Measurements from ENCODE around the gene GKN2. TPM values are rescaled to one million over a fixed set of nuclear protein-coding genes. Genes with fewer than 3 reads are reported as not detected.
A peak's percentile ranks its signal among the peaks of the same experiment; 100 is the strongest.
"Not testable (repeated sequence)": the region's sequence is repeated elsewhere in the genome, so short reads cannot be mapped to it uniquely, and the experiment has no call there.

The GKN2 gene
- total RNA-seq, 1 experiment from 2014 or later = not detected

DNA sequence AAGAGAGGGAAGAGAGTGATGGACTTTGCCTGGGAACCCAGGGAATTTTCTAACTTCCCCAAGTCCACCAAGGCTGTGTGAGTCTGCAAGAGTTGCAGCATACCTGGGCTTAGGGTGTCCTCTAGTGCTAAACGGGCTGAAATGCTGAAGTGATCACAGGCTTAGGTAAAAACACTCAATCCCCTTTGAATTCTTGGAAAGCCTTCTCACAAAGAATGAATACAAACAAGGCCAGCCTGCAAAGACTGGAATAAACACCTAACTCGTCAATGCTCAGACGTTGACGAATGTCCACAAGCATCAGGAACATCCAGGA is 51.5 kb downstream of the GKN2 start:
- CTCF ChIA-PET = interaction anchor here (1.1 kb wide), 1 partner anchor 192 kb away, joined by 3 read pairs; no protein-coding TSS in a partner anchor
- no peak overlapping the region for H3K4me2 ChIP-seq (ENCODE audit: low read length)
- RAD21 ChIA-PET (ENCODE audit: low non-redundant PET in 1 of 2, low total read pairs in 2 of 2, uncharacterized antibody in 2 of 2, unreplicated experiment in 2 of 2) = no interaction called here
- TF ChIP-seq ELF1 (IDR thresholded peaks at IDR 0.05; ENCODE audit: borderline replicate concordance, low read depth) (no peak), ZFX (IDR thresholded peaks at IDR 0.05) (no peak), RAD21 (IDR thresholded peaks at IDR 0.05; ENCODE audit: low read depth) (peak; percentile 43; the same call in 1 of the 2 replicates), YY1 (IDR thresholded peaks at IDR 0.05; ENCODE audit: extremely low read depth, insufficient replicate concordance, low read depth, low read length) (no peak)
- TF ChIP-seq, protein P1, sequence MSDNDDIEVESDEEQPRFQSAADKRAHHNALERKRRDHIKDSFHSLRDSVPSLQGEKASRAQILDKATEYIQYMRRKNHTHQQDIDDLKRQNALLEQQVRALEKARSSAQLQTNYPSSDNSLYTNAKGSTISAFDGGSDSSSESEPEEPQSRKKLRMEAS (IDR thresholded peaks at IDR 0.05) = no peak
- TF ChIP-seq, protein P2, sequence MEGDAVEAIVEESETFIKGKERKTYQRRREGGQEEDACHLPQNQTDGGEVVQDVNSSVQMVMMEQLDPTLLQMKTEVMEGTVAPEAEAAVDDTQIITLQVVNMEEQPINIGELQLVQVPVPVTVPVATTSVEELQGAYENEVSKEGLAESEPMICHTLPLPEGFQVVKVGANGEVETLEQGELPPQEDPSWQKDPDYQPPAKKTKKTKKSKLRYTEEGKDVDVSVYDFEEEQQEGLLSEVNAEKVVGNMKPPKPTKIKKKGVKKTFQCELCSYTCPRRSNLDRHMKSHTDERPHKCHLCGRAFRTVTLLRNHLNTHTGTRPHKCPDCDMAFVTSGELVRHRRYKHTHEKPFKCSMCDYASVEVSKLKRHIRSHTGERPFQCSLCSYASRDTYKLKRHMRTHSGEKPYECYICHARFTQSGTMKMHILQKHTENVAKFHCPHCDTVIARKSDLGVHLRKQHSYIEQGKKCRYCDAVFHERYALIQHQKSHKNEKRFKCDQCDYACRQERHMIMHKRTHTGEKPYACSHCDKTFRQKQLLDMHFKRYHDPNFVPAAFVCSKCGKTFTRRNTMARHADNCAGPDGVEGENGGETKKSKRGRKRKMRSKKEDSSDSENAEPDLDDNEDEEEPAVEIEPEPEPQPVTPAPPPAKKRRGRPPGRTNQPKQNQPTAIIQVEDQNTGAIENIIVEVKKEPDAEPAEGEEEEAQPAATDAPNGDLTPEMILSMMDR (IDR thresholded peaks at IDR 0.05 in 2 of 3, conservative IDR thresholded peaks at IDR 0.05 in 1 of 3; ENCODE audit: borderline replicate concordance in 1 of 3, insufficient read depth in 1 of 3, low read depth in 2 of 3, low read length in 2 of 3) = 0 out of 6 replicates have a peak, but pooled peaks of 1 of the 3 experiments have one; percentile 19
- no peaks in the 10 kb centered on the region for H4K20me1 ChIP-seq (ENCODE audit: insufficient read depth)
- no peaks in the 10 kb centered on the region for H3K79me2 ChIP-seq (ENCODE audit: insufficient read depth, low read length)
- no peak for DNase-seq (ENCODE audit: low read depth, low spot score)
- no TSS peak for BruUV-seq (replicated peaks)
- no peak overlapping the region for H3K27ac ChIP-seq (ENCODE audit: low read depth, low read length)
- intact Hi-C loops (cut with micrococcal nuclease) = no loop called here
- H3K4me3 ChIP-seq (replicated peaks in 1 of 2; ENCODE audit: low read depth in 1 of 2, low read length in 2 of 2) = no peak overlapping the region
- no peak overlapping the region for H2AFZ ChIP-seq (ENCODE audit: low read depth, low read length, poor library complexity, severe bottlenecking)
- H3K27me3 ChIP-seq (ENCODE audit: insufficient read depth, low read length) = no peaks in the 10 kb centered on the region
- ATAC-seq = peak; percentile 62; the same call in 1 of the 2 replicates
- H3K9me3 ChIP-seq (ENCODE audit: control insufficient read depth in 1 of 2, insufficient read depth in 1 of 2, low read depth in 1 of 2, low read length in 2 of 2) = no peaks in the 10 kb centered on the region
- H3K9me2 ChIP-seq (ENCODE audit: insufficient read depth) = no peaks in the 10 kb centered on the region
- H3K36me3 ChIP-seq (ENCODE audit: control insufficient read depth in 1 of 2, insufficient read depth in 2 of 2, low read length in 2 of 2) = no peaks in the 10 kb centered on the region
- H3K4me1 ChIP-seq (ENCODE audit: control insufficient read depth in 1 of 2, insufficient read depth in 2 of 2, low read length in 2 of 2) = no peaks in the 10 kb centered on the region
- POLR2A ChIA-PET = no interaction called here
- no peak overlapping the region for H3K9ac ChIP-seq (ENCODE audit: low read length)

DNA sequence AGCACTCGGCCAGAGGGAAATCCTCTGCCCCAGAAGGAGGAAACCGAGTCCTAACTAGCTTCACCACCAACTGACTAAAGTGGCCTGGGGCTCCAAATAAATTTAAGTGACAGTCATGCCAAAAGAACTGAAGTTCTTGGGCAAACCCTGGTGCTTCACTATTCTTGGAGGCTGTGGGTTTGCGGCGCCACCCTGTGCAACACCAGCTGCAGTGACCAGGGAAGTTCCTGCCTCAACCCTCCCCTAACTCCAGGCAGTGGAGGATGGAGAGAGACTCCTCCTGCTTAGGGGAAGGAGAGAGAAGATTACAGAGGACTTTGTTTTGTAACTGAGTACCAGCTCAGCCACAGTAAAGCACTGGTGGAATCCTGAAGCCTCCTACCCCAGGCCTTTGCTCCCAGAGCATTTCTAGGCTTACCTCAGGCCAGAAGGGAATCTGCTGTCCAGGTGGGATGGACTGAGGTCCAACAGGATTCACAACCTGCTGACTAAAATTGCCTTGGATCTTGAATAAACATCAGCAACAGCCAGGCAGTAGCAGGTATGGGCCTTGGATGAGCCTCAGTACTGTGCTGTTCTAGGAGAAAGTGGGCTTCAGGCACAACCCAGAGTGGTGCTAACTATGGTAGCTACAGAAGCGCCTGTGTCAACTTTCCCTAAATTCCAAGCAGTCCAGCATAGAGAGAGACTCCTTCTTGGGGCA is 52.0 kb downstream of the GKN2 start:
- Histone ChIP-seq H3K27me3 (ENCODE audit: insufficient read depth, low read length) (no peaks in the 10 kb centered on the region), H3K9ac (ENCODE audit: low read length) (no peak overlapping the region), H3K79me2 (ENCODE audit: insufficient read depth, low read length) (no peaks in the 10 kb centered on the region), H3K36me3 (ENCODE audit: control insufficient read depth in 1 of 2, insufficient read depth in 2 of 2, low read length in 2 of 2) (no peaks in the 10 kb centered on the region), H2AFZ (ENCODE audit: low read depth, low read length, poor library complexity, severe bottlenecking) (no peak overlapping the region), H3K4me2 (ENCODE audit: low read length) (no peak overlapping the region), H3K4me1 (ENCODE audit: control insufficient read depth in 1 of 2, insufficient read depth in 2 of 2, low read length in 2 of 2) (no peaks in the 10 kb centered on the region), H3K9me3 (ENCODE audit: control insufficient read depth in 1 of 2, insufficient read depth in 1 of 2, low read depth in 1 of 2, low read length in 2 of 2) (no peaks in the 10 kb centered on the region), H3K9me2 (ENCODE audit: insufficient read depth) (no peaks in the 10 kb centered on the region), H3K4me3 (replicated peaks in 1 of 2; ENCODE audit: low read depth in 1 of 2, low read length in 2 of 2) (no peak overlapping the region), H3K27ac (ENCODE audit: low read depth, low read length) (no peak overlapping the region), H4K20me1 (ENCODE audit: insufficient read depth) (no peaks in the 10 kb centered on the region)
- intact Hi-C loops (cut with micrococcal nuclease) = no loop called here
- BruUV-seq (replicated peaks) = no TSS peak
- RAD21 ChIA-PET (ENCODE audit: low non-redundant PET in 1 of 2, low total read pairs in 2 of 2, uncharacterized antibody in 2 of 2, unreplicated experiment in 2 of 2) = no interaction called here
- POLR2A ChIA-PET = no interaction called here
- no peak for TF ChIP-seq RAD21 (IDR thresholded peaks at IDR 0.05; ENCODE audit: low read depth)
- no peak for TF ChIP-seq CBX3 (IDR thresholded peaks at IDR 0.05; ENCODE audit: low read depth)
- TF ChIP-seq SIN3A (IDR thresholded peaks at IDR 0.05; ENCODE audit: low read depth) = no peak
- CTCF ChIA-PET = interaction anchor here (1.1 kb wide), 1 partner anchor 192 kb away, joined by 3 read pairs; no protein-coding TSS in a partner anchor
- ATAC-seq (no peak), DNase-seq (ENCODE audit: low read depth, low spot score) (no peak)

DNA sequence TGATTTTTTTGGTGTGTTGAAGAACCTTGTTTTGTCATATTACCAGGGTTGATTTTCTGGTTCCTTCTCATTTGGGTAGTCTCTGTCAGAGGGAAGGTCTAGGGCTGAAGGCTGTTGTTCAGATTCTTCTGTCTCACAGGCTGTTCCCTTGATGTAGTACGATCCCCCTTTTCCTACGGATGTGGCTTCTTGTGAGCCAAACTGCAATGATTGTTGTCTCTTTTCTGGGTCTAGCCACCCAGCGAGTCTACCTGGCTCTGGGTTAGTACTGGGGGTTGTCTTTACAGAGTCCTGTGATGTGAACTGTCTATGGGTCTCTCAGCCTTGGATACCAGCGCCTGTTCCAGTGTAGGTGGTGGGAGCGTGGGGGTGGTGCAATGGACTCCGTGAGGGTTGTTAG is 56.7 kb downstream of the GKN2 start:
- CTCF ChIA-PET; RAD21 ChIA-PET (ENCODE audit: low non-redundant PET in 1 of 2, low total read pairs in 2 of 2, uncharacterized antibody in 2 of 2, unreplicated experiment in 2 of 2): not testable (repeated sequence)

More for the DNA sequence above, 56.7 kb downstream of the GKN2 start:
- H3K36me3 ChIP-seq (ENCODE audit: control insufficient read depth in 1 of 2, insufficient read depth in 2 of 2, low read length in 2 of 2); H3K9ac ChIP-seq (ENCODE audit: low read length); H4K20me1 ChIP-seq (ENCODE audit: insufficient read depth); ATAC-seq; DNase-seq (ENCODE audit: low read depth, low spot score); H3K27me3 ChIP-seq (ENCODE audit: insufficient read depth, low read length); POLR2A ChIA-PET; H3K79me2 ChIP-seq (ENCODE audit: insufficient read depth, low read length); H2AFZ ChIP-seq (ENCODE audit: low read depth, low read length, poor library complexity, severe bottlenecking); BruUV-seq (replicated peaks); H3K4me2 ChIP-seq (ENCODE audit: low read length); H3K4me3 ChIP-seq (replicated peaks in 1 of 2; ENCODE audit: low read depth in 1 of 2, low read length in 2 of 2); H3K9me3 ChIP-seq (ENCODE audit: control insufficient read depth in 1 of 2, insufficient read depth in 1 of 2, low read depth in 1 of 2, low read length in 2 of 2); H3K27ac ChIP-seq (ENCODE audit: low read depth, low read length); intact Hi-C loops (cut with micrococcal nuclease); H3K9me2 ChIP-seq (ENCODE audit: insufficient read depth); H3K4me1 ChIP-seq (ENCODE audit: control insufficient read depth in 1 of 2, insufficient read depth in 2 of 2, low read length in 2 of 2): not testable (repeated sequence)
